AG04450 (cell line): ENCODE results near the gene RNASE12. TPM values are rescaled to one million over a fixed set of nuclear protein-coding genes. Genes with fewer than 3 reads are reported as not detected.

Experiments
- CTCF ChIA-PET: fragments of 300-600, 350-600 bp; formaldehyde crosslinking; extraction: SDS; loops from one replicate; lab custom pipeline; 2022; ENCODE audit warnings: antibody characterized with exemption, inconsistent platforms; lab: Charles Lee
- POLR2A ChIA-PET: fragments of 350-600 bp; formaldehyde crosslinking; extraction: SDS; loops from one replicate; lab custom pipeline; 2021; ENCODE audit warnings: antibody characterized with exemption, inconsistent platforms; lab: Yijun Ruan, JAX
- DNase-seq: peaks from one replicate; pipeline ENCODE4 v3.0.0-alpha.2; 2011; ENCODE audit warnings: low read depth, low spot score
- H3K27ac ChIP-seq: one replicate; pipeline ENCODE4 v1.5.1; 2012; ENCODE audit warnings: low read depth, low read length, control low read depth
- H3K27me3 ChIP-seq: one replicate; pipeline ENCODE4 v1.6.0; 2012; ENCODE audit warnings: low read length; ENCODE audit not compliant: control insufficient read depth, insufficient read depth
- H3K4me3 ChIP-seq: 2 replicates; pipeline ENCODE4 v1.5.1; 2011; ENCODE audit warnings: mild to moderate bottlenecking, low read depth, low read length, control low read depth
- H3K9me3 ChIP-seq: 2 replicates; pipeline ENCODE4 v1.5.1; 2012; ENCODE audit warnings: low read length; ENCODE audit not compliant: control insufficient read depth, insufficient read depth
- CTCF ChIP-seq: IDR thresholded peaks from 2 replicates; pipeline ENCODE4 v1.5.1; 2011; ENCODE audit warnings: low read depth, low read length, control low read depth, inconsistent platforms
- polyA minus RNA-seq: library from RNA; depleted of rRNA, polyadenylated mRNA; stranded (reverse); fragments of >200 nt; gene quantifications from 2 replicates; pipeline ENCODE4 v1.2.3, GENCODE V29; 2011; rRNA and poly(A)+ RNA removed
- polyA plus RNA-seq: library from polyadenylated mRNA; depleted of rRNA; stranded (reverse); fragments of >200 nt; gene quantifications from 2 replicates; pipeline ENCODE4 v1.2.3, GENCODE V29; 2011; rRNA removed

RNASE12 gene, protein sequence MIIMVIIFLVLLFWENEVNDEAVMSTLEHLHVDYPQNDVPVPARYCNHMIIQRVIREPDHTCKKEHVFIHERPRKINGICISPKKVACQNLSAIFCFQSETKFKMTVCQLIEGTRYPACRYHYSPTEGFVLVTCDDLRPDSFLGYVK
- not detected in 2 replicates for polyA plus RNA-seq
- not detected in 2 replicates for polyA minus RNA-seq

- CTCF ChIA-PET: no interaction called here
- no peak for DNase-seq
- POLR2A ChIA-PET: no interaction called here
Measured at GRCh38 chr14:20591235-20591634, at the start of gene RNASE12. RNASE12 (minus strand) TSS chr14:20591376; CDS start chr14:20590723, 653 bp downstream.

GRCh38 chr14:20632831-20633691, 41.9 kb upstream of the RNASE12 start:
- peaks cover 2% of the 10 kb centered on the region; the same call in 1 of the 2 replicates for H3K9me3 ChIP-seq
- POLR2A ChIA-PET: interaction anchor here (1.1 kb wide), 1 partner anchor 49 kb away, joined by 5 read pairs; no protein-coding TSS in a partner anchor
- peak; percentile 53 for DNase-seq
- TF ChIP-seq CTCF: no peak
- H3K4me3 ChIP-seq: peak overlapping the region; percentile 51
- CTCF ChIA-PET: interaction anchor here (1.3 to 2.4 kb wide), 2 partner anchors 58 to 338 kb away, joined by 6 read pairs; no protein-coding TSS in a partner anchor
- H3K27ac ChIP-seq: no peak overlapping the region
- peaks cover 7% of the 10 kb centered on the region for H3K27me3 ChIP-seq

More at GRCh38 chr14:20591235-20591634, at the start of gene RNASE12:
- Histone ChIP-seq H3K4me3 (no peak within 1 kb of the TSS), H3K27ac (no peak within 1 kb of the TSS), H3K27me3 (peaks cover 3% of the 10 kb centered on the region), H3K9me3 (no peaks in the 10 kb centered on the region)
- TF ChIP-seq CTCF: no peak

GRCh38 chr14:20632448-20632830, 41.3 kb upstream of the RNASE12 start:
- ChIA-PET CTCF (interaction anchor here (1.3 to 2.4 kb wide), 2 partner anchors 58 to 338 kb away, joined by 6 read pairs; no protein-coding TSS in a partner anchor), POLR2A (interaction anchor here (1.1 kb wide), 1 partner anchor 50 kb away, joined by 5 read pairs; no protein-coding TSS in a partner anchor)

DNA sequence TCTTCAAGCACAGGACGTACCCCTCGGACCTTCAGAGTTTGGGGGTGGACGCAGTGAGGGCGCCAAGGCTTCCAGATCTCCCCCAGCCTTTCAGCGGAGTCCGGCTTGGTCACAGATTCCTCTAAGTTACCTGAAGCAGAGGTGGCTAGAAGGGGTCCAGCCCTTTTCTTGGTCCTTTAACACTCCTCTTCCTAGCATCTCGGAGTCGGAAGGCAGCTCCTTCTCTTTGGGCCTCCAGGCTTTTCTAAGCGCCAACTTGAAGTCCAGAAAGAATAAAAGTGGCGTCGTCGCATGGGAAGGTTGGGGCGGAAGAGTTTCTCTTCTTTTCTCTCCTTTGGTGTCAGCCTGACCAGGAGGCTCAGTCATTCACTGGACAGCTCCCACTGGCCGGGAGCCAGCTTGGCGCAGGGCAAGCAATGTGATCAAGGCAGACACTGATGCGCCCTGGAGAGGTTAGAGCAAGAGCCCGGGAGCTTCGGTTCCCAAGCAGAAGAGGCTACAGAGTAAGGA, 40.8 kb upstream of the RNASE12 start:
- Histone ChIP-seq H3K9me3 (peaks cover 2% of the 10 kb centered on the region; the same call in 1 of the 2 replicates), H3K4me3 (peak overlapping the region; percentile 51), H3K27me3 (peaks cover 11% of the 10 kb centered on the region), H3K27ac (no peak overlapping the region)
- CTCF ChIA-PET: interaction anchor here (1.3 to 2.4 kb wide), 3 partner anchors 23 to 339 kb away, joined by 6 to 8 read pairs (median 6); no protein-coding TSS in a partner anchor
- TF ChIP-seq CTCF: no peak
- DNase-seq: no peak
- POLR2A ChIA-PET: interaction anchor here (1.1 kb wide), 1 partner anchor 50 kb away, joined by 5 read pairs; no protein-coding TSS in a partner anchor

More at GRCh38 chr14:20632448-20632830, 41.3 kb upstream of the RNASE12 start:
- no peak for DNase-seq
- H3K9me3 ChIP-seq: peaks cover 2% of the 10 kb centered on the region; the same call in 1 of the 2 replicates
- peak overlapping the region; percentile 51 for H3K4me3 ChIP-seq
- H3K27ac ChIP-seq: no peak overlapping the region
- H3K27me3 ChIP-seq: peaks cover 8% of the 10 kb centered on the region
- no peak for TF ChIP-seq CTCF
